Endothelial cell of umbilical vein (primary cell): ENCODE data around the gene FAM53A. TPM values are rescaled to one million over a fixed set of nuclear protein-coding genes. Genes with fewer than 3 reads are reported as not detected.

Experiments
- BruUV-seq: library from RNA; stranded (reverse); fragments of 400-500 nt; replicated peaks from 2 replicates; lab custom pipeline; 2021; lab: Mats Ljungman, UMichigan
- CTCF ChIA-PET: fragments of 300-600, 350-600 bp; sonication (Branson Sonifier 250); formaldehyde crosslinking; loops from one replicate; lab custom pipeline; 2021; ENCODE audit warnings: antibody characterized with exemption, inconsistent platforms; lab: Charles Lee
- POLR2A ChIA-PET: fragments of 300-600, 350-600 bp; sonication (Branson Sonifier 250); formaldehyde crosslinking; loops from one replicate; lab custom pipeline; 2021; ENCODE audit warnings: antibody characterized with exemption, inconsistent platforms; lab: Charles Lee
- DNase-seq: peaks from one replicate; pipeline ENCODE4 v3.0.0-alpha.2; 2011; ENCODE audit warnings: low read depth, low spot score
- FAIRE-seq: peaks from 2 replicates; lab custom pipeline; 2011; peaks lifted over from hg19 to GRCh38; lab: Jason Lieb, UNC
- H2AFZ ChIP-seq: 2 replicates; pipeline ENCODE4 v1.6.0; 2012; ENCODE audit warnings: low read depth, low read length, control low read depth, inconsistent platforms
- H3K27ac ChIP-seq: 2 replicates; pipeline ENCODE4 v1.5.1; 2011; ENCODE audit warnings: low read depth, mild to moderate bottlenecking, control low read depth, low read length, moderate library complexity; ENCODE audit not compliant: insufficient read depth
- H3K27me3 ChIP-seq, 2 experiments: 2 replicates each; pipeline versions ENCODE4 v1.6.0 to v1.6.1; 2011; ENCODE audit warnings: low read length in 2 of 2, mixed read lengths in 1 of 2; ENCODE audit not compliant: control insufficient read depth in 2 of 2, insufficient read depth in 2 of 2
- H3K36me3 ChIP-seq, 2 experiments: 2 replicates in 1 of 2; 3 replicates in 1 of 2; pipeline ENCODE4 v1.5.1; 2011; ENCODE audit warnings: low read length in 2 of 2, mild to moderate bottlenecking in 1 of 2, moderate library complexity in 1 of 2; ENCODE audit not compliant: control insufficient read depth in 2 of 2, insufficient read depth in 2 of 2; ENCODE audit errors: extremely low read depth in 1 of 2
- H3K4me1 ChIP-seq: 3 replicates; pipeline ENCODE4 v1.5.1; 2011; ENCODE audit warnings: mild to moderate bottlenecking, low read length; ENCODE audit not compliant: control insufficient read depth, insufficient read depth; ENCODE audit errors: extremely low read depth
- H3K4me2 ChIP-seq: 2 replicates; pipeline ENCODE4 v1.6.1; 2011; ENCODE audit warnings: low read length, control low read depth, mixed read lengths; ENCODE audit not compliant: insufficient read depth
- H3K4me3 ChIP-seq, 3 experiments: fragments of 200-600 bp in 1 of 3; sonication (generic), shearing (Covaris generic) in 1 of 3; replicated peaks in 1 of 3; 2 replicates each; pipeline ENCODE4 v1.5.1; 2011 to 2016; ENCODE audit warnings: control low read depth in 3 of 3, low read length in 3 of 3, mild to moderate bottlenecking in 2 of 3, inconsistent platforms in 1 of 3, low read depth in 1 of 3, moderate library complexity in 1 of 3; ENCODE audit not compliant: insufficient read depth in 1 of 3
- H3K79me2 ChIP-seq: 2 replicates; pipeline ENCODE4 v1.6.0; 2012; ENCODE audit warnings: low read length, inconsistent platforms; ENCODE audit not compliant: control insufficient read depth, insufficient read depth
- H3K9ac ChIP-seq: replicated peaks from 2 replicates; pipeline ENCODE3; 2011; ENCODE audit warnings: low read length, control low read depth; ENCODE audit not compliant: insufficient read depth; ENCODE audit errors: extremely low read depth
- H3K9me1 ChIP-seq: replicated peaks from 3 replicates; pipeline ENCODE4 v1.6.0; 2011; ENCODE audit warnings: mild to moderate bottlenecking, low read length; ENCODE audit not compliant: control insufficient read depth, insufficient read depth; ENCODE audit errors: extremely low read depth
- H3K9me3 ChIP-seq: replicated peaks from 2 replicates; pipeline ENCODE4 v1.5.1; 2012; ENCODE audit warnings: low read length, inconsistent platforms; ENCODE audit not compliant: control insufficient read depth, insufficient read depth
- H4K20me1 ChIP-seq: replicated peaks from 2 replicates; pipeline ENCODE3; 2011; ENCODE audit warnings: mild to moderate bottlenecking, low read length; ENCODE audit not compliant: control insufficient read depth, insufficient read depth; ENCODE audit errors: extremely low read depth
- CTCF ChIP-seq, 2 donors: IDR thresholded peaks; 1 replicate in 1 of 2; 2 replicates in 1 of 2; pipeline ENCODE4 v1.5.1; 2011; ENCODE audit warnings: low read length in 2 of 2, mild to moderate bottlenecking in 2 of 2, moderate library complexity in 2 of 2, control low read depth in 1 of 2, inconsistent platforms in 1 of 2, low read depth in 1 of 2; ENCODE audit not compliant: insufficient read depth in 1 of 2; ENCODE audit errors: extremely low read depth in 1 of 2
- EZH2 ChIP-seq: IDR thresholded peaks from 2 replicates; pipeline ENCODE4 v1.6.1; 2012; ENCODE audit warnings: borderline replicate concordance, low read depth, mild to moderate bottlenecking, moderate library complexity, low read length, inconsistent platforms; ENCODE audit not compliant: severe bottlenecking
- FOS ChIP-seq: IDR thresholded peaks from 2 replicates; pipeline ENCODE4 v1.6.1; 2011; ENCODE audit warnings: mild to moderate bottlenecking, low read length, moderate library complexity, borderline replicate concordance; ENCODE audit not compliant: insufficient read depth
- GATA2 ChIP-seq: IDR thresholded peaks from 2 replicates; pipeline ENCODE4 v1.7.0; 2011; ENCODE audit warnings: low read depth, mild to moderate bottlenecking, moderate library complexity, mixed read lengths, low read length; ENCODE audit not compliant: insufficient read length, insufficient read depth
- JUN ChIP-seq: IDR thresholded peaks from 2 replicates; pipeline ENCODE4 v1.6.1; 2011; ENCODE audit warnings: borderline replicate concordance, low read depth; ENCODE audit not compliant: insufficient read length, insufficient read depth
- MAX ChIP-seq: IDR thresholded peaks from 2 replicates; pipeline ENCODE4 v1.6.1; 2011; ENCODE audit not compliant: insufficient read depth, insufficient read length
- MYC ChIP-seq: IDR thresholded peaks from one replicate; pipeline ENCODE4 v1.6.1; 2011; ENCODE audit warnings: mild to moderate bottlenecking, low read depth, low read length
- POLR2A ChIP-seq: IDR thresholded peaks from 2 replicates; pipeline ENCODE4 v1.6.1; 2012; ENCODE audit warnings: low read depth, mild to moderate bottlenecking, control low read depth, low read length
- POLR2AphosphoS5 ChIP-seq: IDR thresholded peaks from 2 replicates; pipeline ENCODE4 v1.6.1; 2012; ENCODE audit warnings: low read depth, mild to moderate bottlenecking, control low read depth, low read length, moderate library complexity; ENCODE audit not compliant: insufficient read depth
- dilution Hi-C: fragments of 300-500 bp; cut with MboI; formaldehyde crosslinking; loops from one replicate; pipeline ENCODE4 v1.15.0; 2019; ENCODE audit warnings: low sequenced_read_pairs; ENCODE audit not compliant: extremely low pct_ligation_motif_present
- intact Hi-C: fragments of 100-400 bp; cut with micrococcal nuclease; formaldehyde crosslinking; loops from one replicate; pipeline ENCODE4 v1.10.0; 2022
- polyA plus RNA-seq, 4 experiments: library from polyadenylated mRNA; depleted of rRNA in 3 of 4; stranded (reverse) in 3 of 4; unstranded in 1 of 4; fragments of >200 nt; gene quantifications; 2 replicates each; pipeline versions ENCODE4 v1.2.1 to v1.2.3, GENCODE V29; 2011 to 2012; ENCODE audit warnings: missing spikeins in 1 of 4
- total RNA-seq: library from RNA; stranded (reverse); gene quantifications from 2 replicates; pipeline ENCODE4 v1.2.3, GENCODE V29; 2021

FAM53A gene
- total and polyA plus RNA-seq, 2 donors (not counting 3 experiments of a cell fraction or from before 2014, with no cell fraction given): 1.3 to 1.7 TPM

- TF ChIP-seq CTCF (IDR thresholded peaks at IDR 0.05; ENCODE audit: extremely low read depth in 1 of 2, insufficient read depth in 1 of 2, low read depth in 1 of 2, low read length in 2 of 2) (no peak), EZH2 (no peak), JUN (no peak), POLR2AphosphoS5 (no peak), MAX (no peak), GATA2 (no peak), MYC (no peak), POLR2A (no peak), FOS (no peak)
- Histone ChIP-seq H3K4me3 (no peak overlapping the region), H3K36me3 (no peaks in the 10 kb centered on the region), H3K27ac (no peak overlapping the region), H3K9me3 (no peaks in the 10 kb centered on the region), H3K4me2 (no peak overlapping the region), H3K4me1 (no peaks in the 10 kb centered on the region), H3K27me3 (no peaks in the 10 kb centered on the region), H3K9me1 (no peaks in the 10 kb centered on the region), H3K79me2 (no peaks in the 10 kb centered on the region), H4K20me1 (no peaks in the 10 kb centered on the region), H2AFZ (no peak overlapping the region), H3K9ac (no peak overlapping the region)
- BruUV-seq: no TSS peak
- ChIA-PET CTCF (no interaction called here), POLR2A (no interaction called here)
- intact Hi-C loops: no loop called here
- DNase-seq: no peak
- no peak for FAIRE-seq
- dilution Hi-C loops: no loop called here
Observed at GRCh38 chr4:1592709-1593417, 91.2 kb downstream of the FAM53A start.
